Right renal pelvis (tissue), 4 donors: Measurements from ENCODE around the gene PLK5. TPM values are rescaled to one million over a fixed set of nuclear protein-coding genes. Genes with fewer than 3 reads are reported as not detected.
"Not testable (repeated sequence)": the region's sequence is repeated elsewhere in the genome, so short reads cannot be mapped to it uniquely, and the experiment has no call there.

Experiments used
- DNase-seq, 4 donors: peaks; one replicate each; pipeline ENCODE4 v3.0.0-alpha.2; 2013; ENCODE audit warnings: low read depth in 4 of 4, low spot score in 3 of 4, missing footprints in 1 of 4
- polyA plus RNA-seq, 4 donors: library from polyadenylated mRNA; unstranded; fragments of 120-200 nt; gene quantifications; one replicate each; pipeline ENCODE4 v1.2.1, GENCODE V29; 2013; ENCODE audit not compliant: insufficient read length in 4 of 4

Gene PLK5
- polyA plus RNA-seq, 4 donors: 0.13 to 0.36 (median 0.16) TPM

DNA sequence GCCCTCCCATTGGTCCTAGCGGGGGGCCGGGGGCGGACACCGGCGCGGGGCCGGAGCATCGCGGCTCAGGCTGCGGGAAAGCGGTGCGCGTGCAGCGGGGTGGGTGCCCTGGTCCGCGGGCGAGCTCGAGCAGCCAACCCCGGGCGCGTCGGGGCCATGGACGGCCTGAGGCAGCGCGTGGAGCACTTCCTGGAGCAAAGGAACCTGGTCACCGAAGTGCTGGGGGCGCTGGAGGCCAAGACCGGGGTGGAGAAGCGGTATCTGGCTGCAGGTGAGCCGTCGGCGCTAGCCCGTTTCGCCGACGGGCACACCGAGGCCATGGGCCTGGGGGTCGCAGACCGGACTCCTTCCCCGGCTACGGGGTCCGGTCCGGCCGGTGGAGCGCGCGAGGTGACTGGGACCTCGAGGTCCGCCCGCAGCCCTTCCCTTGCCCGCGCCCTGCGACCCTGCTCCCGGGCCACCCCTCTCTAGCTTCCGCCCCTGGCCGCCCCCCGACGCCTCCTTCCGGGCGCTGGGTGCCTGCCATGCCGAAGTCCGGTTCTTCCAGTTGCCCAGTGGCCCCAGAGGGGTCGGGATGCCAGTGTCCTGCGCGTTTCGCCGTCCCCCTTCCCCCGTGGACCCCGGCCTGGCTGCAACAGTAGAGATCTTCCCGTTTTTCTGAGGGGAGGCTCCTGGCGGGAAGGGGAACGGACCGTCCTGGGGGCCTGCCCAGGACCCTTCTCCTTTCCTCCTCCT, 32.6 kb upstream of the PLK5 start, which contains the start of gene REEP6:
REEP6 (plus strand) TSS at position 68 of the 735 bp plus-strand sequence; CDS start at position 157, 89 bp downstream.
- DNase-seq: no peak

DNA sequence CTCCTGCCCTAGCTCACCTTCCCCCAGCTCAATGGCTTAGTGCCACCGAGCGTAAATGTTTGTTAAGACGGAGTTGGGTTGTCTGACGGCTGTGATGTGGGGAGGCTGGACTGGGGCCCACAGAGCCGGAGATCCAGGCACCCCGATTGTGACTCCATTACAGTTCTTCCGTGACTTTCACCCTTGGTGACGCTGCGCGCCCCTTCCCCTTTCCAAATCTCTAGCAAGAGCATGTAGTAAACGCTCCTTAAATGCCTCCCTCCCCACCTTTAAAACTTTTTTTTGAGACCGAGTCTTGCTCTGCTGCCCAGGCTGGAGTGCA, 32.1 kb upstream of the PLK5 start:
- DNase-seq: no peak

DNA sequence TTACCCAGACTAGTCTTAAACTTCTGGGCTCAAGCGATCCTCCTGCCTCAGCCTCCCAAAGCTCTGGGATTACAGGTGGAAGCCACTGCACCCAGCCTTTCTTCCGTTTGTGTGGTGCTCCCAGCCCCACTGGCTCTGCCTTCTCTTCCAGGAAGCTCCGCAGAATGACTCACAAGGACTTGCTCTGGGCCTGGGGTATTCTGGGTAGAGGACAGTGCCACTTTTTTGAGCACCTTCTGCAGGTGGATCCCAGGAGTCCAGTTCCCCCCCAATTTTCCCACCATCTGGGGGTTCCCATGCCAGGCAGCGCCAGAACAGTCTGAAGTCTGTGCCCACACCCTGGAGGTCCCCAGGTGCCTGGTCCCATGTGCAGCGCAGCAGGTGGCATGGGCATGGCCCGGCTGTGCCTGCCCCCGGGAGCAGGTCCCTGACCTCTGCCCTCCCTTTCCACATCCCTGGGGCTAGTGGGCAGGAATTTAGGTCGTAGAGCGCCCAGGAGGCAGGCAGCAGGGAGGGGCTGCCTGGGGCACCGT, 31.3 kb upstream of the PLK5 start:
- DNase-seq: no peak

DNA sequence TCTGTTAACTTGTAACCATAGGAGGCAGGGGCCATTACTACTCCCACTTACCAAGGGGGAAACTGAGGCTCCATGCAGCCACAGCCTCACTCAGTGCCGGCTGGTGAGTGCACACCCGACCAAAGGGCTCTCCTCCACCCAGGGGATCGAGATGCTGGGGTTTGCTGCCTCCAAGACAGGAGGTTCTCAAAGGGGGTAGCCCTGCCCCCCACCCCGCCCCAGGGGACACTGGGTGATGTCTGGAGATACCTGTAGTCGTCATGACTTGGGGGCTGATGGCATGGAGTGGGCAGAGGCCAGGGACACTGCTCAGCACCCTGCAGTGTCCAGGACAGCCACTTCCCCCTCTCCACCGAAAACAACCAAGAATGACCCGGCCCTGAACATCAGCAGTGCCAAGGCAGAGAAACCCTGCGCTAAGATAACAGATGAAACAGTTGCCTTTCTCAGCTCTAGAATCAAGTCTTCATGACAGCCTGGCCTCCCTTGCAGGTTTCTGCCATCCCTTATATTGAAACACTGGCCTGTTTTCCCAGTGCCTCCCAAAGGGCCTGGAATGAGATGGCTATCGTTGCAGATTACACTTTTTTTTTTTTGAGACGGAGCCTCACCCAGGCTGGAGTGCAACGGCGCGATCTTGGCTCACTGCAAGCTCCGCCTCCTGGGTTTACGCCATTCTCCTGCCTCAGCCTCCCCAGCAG, 29.6 kb upstream of the PLK5 start:
- no peak for DNase-seq

DNA sequence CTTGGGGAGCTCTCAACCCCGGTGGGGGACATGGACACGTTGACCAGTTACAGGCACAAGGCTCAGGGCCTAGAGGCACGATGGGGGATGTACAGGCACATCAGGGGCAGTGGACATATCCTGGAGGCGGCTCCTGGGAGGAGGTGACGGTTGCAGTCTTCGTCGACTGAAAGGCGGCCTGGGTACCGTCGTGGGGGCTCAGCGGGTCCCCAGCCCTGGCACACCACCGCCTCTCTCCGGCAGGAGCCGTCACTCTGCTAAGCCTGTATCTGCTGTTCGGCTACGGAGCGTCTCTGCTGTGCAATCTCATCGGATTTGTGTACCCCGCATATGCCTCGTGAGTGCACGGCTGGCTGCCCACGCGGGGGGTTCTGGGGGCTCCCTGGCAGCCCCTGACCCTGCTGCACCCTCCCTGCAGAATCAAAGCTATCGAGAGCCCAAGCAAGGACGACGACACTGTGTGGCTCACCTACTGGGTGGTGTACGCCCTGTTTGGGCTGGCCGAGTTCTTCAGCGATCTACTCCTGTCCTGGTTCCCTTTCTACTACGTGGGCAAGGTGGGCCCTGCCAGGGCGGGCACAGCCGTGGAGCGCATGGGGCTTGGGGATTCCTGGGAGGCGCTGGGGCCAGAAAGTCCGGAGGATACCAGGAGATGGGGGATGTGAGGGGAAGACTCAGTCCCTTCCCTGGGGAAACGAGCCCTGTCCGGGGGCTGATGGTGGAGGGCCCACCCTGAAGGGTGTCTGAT, 28.7 kb upstream of the PLK5 start:
- no peak for DNase-seq

DNA sequence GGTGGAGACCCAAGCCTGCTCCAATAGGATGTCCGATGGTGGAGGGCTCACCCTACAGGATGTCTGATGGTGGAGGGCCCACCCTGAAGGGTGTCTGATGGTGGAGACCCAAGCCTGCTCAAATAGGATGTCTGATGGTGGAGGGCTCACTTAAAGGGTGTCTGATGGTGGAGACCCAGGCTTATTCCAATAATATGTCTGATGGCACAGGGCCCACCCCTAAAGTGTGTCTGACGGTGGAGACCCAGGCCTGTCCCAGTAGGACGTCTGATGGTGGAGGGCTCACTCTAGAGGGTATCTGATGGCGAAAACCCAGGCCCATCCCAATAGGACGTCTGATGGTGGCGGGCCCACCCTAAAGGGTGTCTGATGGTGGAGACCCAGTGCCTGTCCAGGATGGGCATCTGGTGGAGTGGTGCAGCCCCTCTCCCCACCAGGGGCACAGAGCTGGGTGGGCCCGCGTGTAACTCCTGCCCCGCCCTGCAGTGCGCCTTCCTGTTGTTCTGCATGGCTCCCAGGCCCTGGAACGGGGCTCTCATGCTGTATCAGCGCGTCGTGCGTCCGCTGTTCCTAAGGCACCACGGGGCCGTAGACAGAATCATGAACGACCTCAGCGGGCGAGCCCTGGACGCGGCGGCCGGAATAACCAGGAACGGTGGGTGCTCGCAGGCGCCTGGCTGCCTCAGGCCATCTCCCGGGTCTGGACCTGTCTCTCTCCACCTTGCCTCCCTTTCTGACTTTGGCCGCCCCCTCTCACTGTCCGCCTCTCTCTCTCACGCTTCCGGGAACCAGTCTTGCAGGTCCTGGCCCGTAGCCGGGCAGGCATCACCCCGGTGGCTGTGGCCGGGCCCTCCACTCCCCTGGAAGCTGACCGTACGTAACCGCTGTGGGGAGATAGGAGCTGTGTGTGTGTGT, 27.8 kb upstream of the PLK5 start:
- no peak for DNase-seq

DNA sequence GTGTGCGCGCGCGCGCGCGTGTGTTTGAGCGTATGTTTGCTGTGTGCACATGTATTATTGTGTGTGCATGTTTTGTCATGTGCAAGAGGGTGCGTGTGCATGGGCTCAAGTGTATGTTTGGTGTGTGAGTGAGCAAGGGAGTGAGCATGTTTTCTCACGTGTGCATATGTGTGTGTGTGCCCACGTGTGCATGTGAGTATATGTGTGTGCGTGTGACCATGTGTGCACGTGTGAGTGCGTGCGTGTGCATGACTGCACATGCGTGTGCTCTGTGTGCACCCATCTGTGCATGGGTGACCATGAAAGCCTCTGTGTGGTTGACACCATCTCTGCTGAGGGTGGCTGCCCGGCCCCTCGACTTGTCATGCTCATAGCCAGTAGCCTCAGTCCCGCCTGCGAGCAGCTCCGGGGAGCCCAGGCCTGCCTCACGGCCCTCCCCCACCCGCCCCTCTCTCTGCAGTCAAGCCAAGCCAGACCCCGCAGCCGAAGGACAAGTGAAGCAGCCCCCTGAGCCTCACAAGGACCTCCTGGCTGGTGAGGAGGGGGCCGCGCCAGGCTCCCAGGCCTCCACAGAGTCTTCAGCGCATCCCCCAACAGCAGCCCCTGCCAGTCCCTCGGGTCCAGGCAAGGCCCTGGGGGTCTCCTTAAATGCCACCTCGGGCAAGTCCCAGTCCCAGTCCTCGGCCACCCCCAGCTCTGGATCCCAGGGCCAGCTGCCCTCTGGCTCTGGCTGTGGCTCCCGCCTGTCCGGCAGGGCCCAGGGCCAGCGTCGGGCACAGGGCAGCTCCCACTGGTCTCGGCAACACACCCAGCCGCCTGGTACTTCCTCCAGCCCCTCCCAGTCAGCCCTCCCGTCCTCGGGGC, 26.9 kb upstream of the PLK5 start:
- DNase-seq: no peak

DNA sequence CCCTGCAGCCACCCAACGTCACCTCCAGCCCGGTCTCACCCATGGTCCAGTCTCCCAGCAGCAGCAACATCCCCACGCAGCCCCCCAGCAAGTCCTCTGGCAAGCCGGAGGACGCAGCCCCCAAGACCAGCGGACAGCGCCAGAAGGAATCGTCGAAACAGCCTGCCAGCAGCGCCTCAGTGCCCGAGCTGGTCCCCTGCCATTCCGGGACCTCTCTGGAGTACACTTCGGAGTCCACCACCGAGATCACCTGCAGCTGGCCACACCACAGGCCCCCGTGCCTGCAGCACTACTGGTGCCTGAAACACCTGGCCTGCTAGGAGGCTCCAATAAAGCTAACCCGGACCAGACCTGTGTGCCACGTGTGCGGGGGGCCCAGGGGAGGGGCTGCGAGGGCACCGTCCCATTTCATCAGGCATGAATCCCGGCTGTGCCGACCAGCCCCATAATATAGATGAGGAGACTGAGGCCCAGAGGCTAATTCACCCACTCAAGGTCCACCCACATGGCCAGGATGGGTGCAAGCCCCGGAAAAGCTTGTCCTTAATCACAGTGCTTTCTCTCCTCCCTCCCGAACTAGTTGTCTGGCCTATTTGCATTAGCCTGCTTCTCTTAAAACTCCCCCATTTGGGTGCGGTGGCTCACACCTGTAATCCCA, 26.2 kb upstream of the PLK5 start:
- no peak for DNase-seq

DNA sequence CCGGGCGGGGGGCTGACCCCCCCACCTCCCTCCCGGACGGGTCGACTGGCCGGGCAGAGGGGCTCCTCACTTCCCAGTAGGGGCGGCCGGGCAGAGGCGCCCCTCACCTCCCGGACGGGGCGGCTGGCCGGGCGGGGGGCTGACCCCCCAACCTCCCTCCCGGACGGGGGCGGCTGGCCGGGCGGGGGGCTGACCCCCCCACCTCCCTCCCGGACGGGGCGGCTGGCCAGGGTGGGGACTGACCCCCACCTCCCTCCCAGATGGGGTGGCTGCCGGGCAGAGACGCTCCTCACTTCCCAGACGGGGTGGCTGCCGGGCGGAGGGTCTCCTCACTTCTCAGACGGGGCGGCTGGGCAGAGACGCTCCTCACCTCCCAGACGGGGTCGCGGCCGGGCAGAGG, 24.6 kb upstream of the PLK5 start:
- not testable (repeated sequence) for DNase-seq

DNA sequence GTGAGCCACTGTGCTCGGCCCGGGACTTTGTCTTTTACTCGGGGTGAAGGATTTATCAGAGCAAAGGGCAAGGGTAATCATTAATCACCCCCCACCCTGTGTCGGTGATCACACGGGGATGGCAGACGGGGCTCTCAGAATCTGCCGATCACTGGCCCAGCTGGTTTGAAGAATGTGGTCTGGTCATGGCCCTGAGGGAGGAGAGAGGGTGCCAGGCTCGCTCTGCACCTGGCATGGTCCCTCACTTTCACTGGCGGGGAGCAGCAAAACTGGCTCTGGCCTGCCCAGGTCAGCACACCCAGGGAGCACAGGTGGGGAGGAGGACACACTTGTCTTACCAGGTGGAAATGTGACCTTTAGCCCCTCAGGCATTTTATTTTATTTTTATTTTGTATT, 22.7 kb upstream of the PLK5 start:
- DNase-seq: no peak

DNA sequence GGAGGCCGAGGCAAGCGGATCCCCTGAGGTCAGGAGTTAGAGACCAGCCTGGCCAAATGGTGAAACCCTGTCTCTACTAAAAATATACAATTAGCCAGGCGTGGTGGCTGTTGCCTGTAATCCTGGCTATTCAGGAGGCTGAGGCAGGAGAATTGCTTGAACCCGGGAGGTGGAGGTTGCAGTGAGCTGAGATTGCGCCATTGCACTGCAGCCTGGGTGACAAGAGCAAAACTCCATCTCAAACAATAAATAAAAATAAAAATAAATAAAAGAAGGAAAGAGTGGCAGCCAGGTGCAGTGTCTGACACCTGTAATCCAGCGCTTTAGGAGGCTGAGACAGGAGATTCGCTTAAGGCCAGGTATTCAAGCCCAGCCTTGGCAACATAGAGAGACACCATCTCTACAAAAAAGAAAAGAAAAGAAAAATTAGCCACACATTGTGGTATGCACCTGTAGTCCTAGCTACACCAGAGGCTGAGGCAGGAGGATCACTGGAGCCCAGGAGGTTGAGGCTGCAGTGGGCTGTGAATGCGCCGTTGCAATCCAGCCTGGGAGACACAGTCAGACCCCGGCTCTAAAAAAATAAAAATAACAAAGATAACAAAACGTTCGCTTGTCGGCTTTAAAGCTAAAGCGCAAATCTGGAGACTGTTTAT, 21.3 kb upstream of the PLK5 start:
- DNase-seq: no peak

DNA sequence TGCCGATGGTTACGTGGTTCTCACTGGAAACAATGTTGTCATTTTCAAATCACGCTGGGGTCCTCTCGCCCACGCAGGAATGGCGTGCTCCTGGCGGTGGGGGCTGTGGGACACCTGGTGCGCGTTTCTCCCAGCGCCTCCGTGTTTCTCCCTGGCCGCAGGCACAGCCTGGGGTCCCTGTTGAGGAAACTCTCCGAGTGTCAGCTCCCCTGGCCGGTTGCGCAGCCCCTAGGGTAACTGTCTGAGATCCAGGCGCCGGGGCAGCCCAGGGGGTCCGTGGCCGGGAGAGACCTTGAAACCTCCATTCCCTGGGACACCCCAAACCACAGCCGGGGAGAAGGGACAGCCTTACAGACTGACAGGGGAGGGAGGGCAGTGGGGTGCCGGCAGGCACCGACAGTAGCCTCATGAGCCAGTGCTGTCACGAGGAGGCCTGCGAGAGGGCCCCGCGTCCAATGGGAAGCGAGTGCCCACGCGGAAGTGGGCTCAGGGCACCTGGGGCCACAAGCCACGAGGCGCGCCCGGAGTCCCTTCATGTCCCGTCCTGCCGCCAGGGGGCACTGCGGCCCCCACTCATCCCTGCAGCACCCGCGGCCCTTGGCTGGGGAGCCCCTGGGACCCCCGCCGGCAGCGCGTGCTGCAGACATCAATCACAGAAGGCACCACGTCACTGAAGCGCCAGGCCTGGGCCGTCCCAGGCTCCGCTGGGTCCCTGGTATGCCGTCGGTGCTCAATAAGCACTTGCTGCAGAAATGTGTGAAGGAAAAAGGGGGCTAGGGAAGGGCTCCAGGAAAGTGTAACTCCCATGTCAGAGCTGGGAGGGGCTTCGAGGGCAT, 20.6 kb upstream of the PLK5 start:
- DNase-seq: no peak

DNA sequence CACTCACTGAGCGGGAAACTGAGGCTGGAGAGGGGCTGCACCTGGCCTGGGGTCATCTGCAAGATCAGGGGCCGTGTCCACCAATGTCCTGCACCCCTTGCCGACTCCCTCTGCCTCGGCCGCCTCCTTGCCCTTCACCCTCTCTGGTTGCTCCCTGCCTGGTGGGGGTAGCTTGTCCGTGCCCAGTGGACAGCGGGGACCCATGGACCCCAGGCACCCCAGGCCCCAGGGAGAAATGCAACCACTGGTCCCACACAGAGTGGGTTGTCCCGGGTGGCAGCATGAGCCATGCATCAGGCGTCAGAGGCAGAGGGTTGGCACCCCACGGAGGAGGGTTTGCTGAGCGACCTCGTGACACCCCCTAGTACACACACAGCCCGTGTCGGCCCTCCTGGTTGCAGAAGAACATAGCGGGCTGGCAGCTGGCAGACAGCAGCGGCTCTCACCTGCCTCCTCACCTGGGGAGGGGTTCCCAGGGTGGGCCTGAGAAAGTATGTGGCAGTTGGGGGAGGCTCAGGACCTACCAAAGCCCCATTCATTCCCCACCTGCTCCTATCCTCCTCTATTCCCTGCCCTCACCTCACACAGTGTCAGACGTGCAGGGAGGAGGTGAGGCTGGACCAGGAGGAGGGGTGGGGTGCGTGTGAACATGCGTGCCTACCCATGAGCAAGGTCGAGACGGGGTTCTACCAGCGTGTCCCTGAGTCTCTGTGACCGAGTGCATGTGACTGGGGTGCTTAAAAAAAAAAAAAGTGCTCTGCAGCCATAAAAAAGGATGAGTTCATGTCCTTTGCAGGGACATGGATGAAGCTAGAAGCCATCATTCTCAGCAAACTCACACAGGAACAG, 19.7 kb upstream of the PLK5 start:
- no peak for DNase-seq

DNA sequence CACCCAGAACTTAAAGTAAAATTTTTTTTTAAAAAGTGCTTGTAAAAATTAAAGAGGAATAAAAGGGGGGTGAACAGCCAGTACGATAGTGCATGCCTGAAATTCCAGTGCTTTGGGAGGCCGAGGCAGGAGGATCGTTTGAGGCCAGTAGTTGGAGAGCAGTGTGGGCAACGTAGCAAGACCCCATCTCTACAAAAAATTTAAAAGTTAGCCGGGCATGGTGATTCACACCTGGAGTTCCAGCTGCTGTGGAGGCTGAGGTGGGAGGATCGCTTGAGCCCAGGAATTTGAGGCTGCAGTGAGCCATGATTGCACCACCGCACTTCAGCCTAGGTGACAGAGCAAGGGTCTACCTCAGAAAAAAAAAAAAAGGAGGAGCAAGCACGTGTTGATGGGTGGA, 18.9 kb upstream of the PLK5 start:
- DNase-seq: no peak

DNA sequence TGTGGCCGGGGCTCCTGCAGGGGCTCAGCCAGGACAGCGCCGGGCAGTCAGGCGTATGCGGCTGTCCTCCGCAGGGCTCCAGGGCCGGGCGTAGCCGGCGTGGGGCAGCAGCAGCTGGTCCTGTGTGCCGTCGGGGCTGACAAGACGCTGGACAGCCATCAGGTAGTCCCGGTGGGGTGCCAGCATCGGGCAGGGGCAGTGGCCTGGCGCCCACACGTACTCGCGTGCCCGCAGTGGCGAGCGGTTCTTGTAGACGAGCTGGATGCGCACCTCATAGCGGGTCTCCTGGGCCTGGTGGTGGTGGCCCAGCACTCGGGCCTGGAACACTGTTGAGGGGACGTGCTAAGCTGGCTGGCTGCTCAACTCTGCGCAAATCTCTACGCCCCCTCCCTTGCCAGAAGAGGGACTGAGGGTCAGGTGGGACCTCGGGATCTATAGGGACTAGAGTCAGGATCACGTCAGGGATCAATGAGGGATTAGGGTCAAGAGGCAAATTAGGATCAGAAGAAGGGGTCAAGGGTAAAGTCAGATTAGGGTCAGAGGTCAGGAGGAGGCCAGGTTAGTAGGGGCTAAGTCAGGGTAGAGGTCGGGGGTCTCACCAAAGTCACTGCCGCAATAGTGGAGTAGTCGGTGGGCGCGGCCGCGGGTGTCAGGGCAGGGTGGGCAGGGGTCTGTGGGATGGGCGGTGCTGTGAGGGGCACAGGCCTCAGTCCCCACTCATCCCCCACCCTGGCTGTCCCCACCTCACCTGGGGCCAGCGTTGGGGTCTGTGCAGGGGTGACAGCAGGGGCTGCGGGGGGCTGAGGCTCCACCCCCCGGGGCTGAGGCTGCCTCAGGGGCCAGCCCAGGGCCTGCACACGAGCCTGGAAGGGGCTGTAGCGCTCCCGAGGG, 17.6 kb upstream of the PLK5 start:
- DNase-seq: no peak
